NT2/D1 (cell line): ENCODE results near the gene ZNF326.

Experiments
- DNase-seq: peaks from one replicate; pipeline ENCODE4 v3.0.0-alpha.2; 2011; ENCODE audit warnings: low read depth, low spot score
- H3K27me3 ChIP-seq: 2 replicates; pipeline ENCODE4 v1.6.0; 2011; ENCODE audit warnings: mild to moderate bottlenecking; ENCODE audit not compliant: insufficient read length, insufficient read depth
- H3K36me3 ChIP-seq: 2 replicates; pipeline ENCODE4 v1.6.1; 2011; ENCODE audit warnings: mild to moderate bottlenecking, low read length, mixed read lengths; ENCODE audit not compliant: insufficient read depth, insufficient read length
- H3K4me1 ChIP-seq: 2 replicates; pipeline ENCODE4 v1.5.1; 2011; ENCODE audit not compliant: insufficient read depth, insufficient read length
- H3K4me3 ChIP-seq: 2 replicates; pipeline ENCODE4 v1.5.1; 2011; ENCODE audit warnings: low read depth; ENCODE audit not compliant: insufficient read length
- H3K9ac ChIP-seq: 2 replicates; pipeline ENCODE4 v1.6.0; 2011; ENCODE audit warnings: low read depth; ENCODE audit not compliant: insufficient read length
- H3K9me3 ChIP-seq: 2 replicates; pipeline ENCODE4 v1.5.1; 2011; ENCODE audit warnings: mild to moderate bottlenecking, low read length; ENCODE audit not compliant: insufficient read depth
- SUZ12 ChIP-seq: IDR thresholded peaks from 2 replicates; pipeline ENCODE4 v1.6.1; 2011; ENCODE audit not compliant: insufficient read length, insufficient read depth; ENCODE audit errors: extremely low read depth
- YY1 ChIP-seq: IDR thresholded peaks from 2 replicates; pipeline ENCODE4 v1.6.1; 2011; ENCODE audit not compliant: insufficient read length, insufficient read depth
- ZNF274 ChIP-seq: IDR thresholded peaks from 2 replicates; pipeline ENCODE4 v1.6.1; 2011; ENCODE audit warnings: mild to moderate bottlenecking, low read depth, low read length

ZNF326 gene

DNA sequence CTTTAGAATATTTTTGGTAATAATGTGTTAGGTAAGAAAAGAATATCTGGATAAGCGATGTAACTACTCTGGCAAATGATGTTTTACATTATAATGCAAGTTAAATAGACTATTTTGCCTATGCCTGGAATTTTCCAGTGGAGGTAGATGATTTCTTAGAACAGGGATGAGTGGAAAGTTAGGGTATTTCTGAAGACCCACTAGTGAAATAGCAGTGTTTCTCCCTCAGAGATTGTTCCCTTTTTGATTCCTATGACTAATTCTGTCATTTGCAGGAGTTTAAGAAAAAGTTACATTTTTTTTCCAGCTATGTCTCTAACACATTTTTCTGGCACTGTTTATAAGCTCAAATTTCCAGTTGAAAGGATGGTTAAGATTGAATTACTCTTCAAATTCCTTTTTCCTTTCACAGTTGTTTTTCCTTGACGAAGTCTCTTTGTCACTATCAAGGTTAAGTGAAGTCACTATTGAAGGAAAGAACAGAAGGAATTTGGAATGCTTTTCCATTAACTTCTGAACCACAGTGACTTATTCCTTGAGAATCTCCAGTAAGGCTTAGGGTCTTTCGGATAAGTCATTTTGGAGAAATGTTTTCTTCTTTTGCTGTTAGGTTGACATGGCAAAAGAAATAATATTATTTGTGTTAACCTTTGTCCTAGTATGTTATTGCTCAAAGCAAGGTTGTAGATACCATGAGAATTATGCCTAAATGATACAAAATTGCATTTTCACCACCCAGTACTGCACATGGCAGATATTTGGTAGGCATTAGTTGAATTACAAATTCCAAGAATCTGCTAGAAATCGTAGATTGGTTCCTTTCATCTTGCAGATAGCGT lies 42.9 kb upstream of the ZNF326 start:
- Histone ChIP-seq H3K36me3 (no peaks in the 10 kb centered on the region), H3K9me3 (no peaks in the 10 kb centered on the region), H3K4me1 (no peaks in the 10 kb centered on the region), H3K9ac (no peak overlapping the region), H3K27me3 (no peaks in the 10 kb centered on the region), H3K4me3 (no peak overlapping the region)
- DNase-seq = no peak
- no peak for TF ChIP-seq SUZ12
- no peak for TF ChIP-seq ZNF274
- no peak for TF ChIP-seq YY1

GRCh38 chr1:89952605-89953130 lies 42.2 kb upstream of the ZNF326 start:
- TF ChIP-seq YY1 (no peak), ZNF274 (no peak), SUZ12 (no peak)
- Histone ChIP-seq H3K4me3 (no peak overlapping the region), H3K36me3 (no peaks in the 10 kb centered on the region)

DNA sequence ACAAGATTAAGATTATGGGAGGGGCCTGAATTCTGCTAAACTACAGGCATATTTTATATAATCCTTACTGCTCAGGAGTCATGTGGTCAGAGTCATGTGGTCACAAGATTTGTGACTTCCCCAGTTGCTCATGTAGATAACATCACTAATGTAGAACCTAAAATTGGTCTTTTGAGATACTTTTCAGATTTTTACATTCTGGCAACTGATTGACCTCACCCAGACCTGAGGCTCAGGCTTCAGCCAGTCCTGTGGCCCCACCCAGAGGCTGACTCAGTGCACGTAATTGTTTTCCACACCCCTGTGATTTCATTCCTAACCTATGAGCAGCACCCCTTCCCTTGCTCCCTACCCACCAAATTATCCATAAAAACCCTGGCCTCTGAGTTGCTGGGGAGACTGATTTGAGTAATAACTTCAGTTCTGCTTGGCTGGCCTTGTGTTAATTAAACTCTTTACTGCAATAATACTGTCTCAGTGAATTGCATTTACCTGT lies 41.7 kb upstream of the ZNF326 start:
- no peaks in the 10 kb centered on the region for H3K4me1 ChIP-seq
- H3K9ac ChIP-seq = no peak overlapping the region
- no peak for DNase-seq
- no peaks in the 10 kb centered on the region for H3K9me3 ChIP-seq
- no peaks in the 10 kb centered on the region for H3K36me3 ChIP-seq
- no peaks in the 10 kb centered on the region for H3K27me3 ChIP-seq
- no peak overlapping the region for H3K4me3 ChIP-seq
- TF ChIP-seq ZNF274 = no peak
- no peak for TF ChIP-seq SUZ12
- TF ChIP-seq YY1 = no peak

More at GRCh38 chr1:89952605-89953130, 42.2 kb upstream of the ZNF326 start:
- no peaks in the 10 kb centered on the region for H3K27me3 ChIP-seq
- no peak for DNase-seq
- no peaks in the 10 kb centered on the region for H3K4me1 ChIP-seq
- H3K9me3 ChIP-seq = no peaks in the 10 kb centered on the region
- H3K9ac ChIP-seq = no peak overlapping the region

- DNase-seq = no peak
Measured at GRCh38 chr1:89953929-89954328, 41.0 kb upstream of the ZNF326 start.

GRCh38 chr1:89954401-89954800 lies 40.5 kb upstream of the ZNF326 start:
- Histone ChIP-seq H3K4me3 (no peak overlapping the region), H3K9me3 (no peaks in the 10 kb centered on the region), H3K9ac (no peak overlapping the region), H3K4me1 (no peaks in the 10 kb centered on the region), H3K36me3 (no peaks in the 10 kb centered on the region), H3K27me3 (no peaks in the 10 kb centered on the region)
- no peak for TF ChIP-seq YY1
- no peak for DNase-seq

More at GRCh38 chr1:89953929-89954328, 41.0 kb upstream of the ZNF326 start:
- Histone ChIP-seq H3K4me1 (no peaks in the 10 kb centered on the region), H3K36me3 (no peaks in the 10 kb centered on the region), H3K9me3 (no peaks in the 10 kb centered on the region), H3K27me3 (no peaks in the 10 kb centered on the region), H3K9ac (no peak overlapping the region), H3K4me3 (no peak overlapping the region)
- no peak for TF ChIP-seq YY1
- no peak for TF ChIP-seq SUZ12
- TF ChIP-seq ZNF274 = no peak

DNA sequence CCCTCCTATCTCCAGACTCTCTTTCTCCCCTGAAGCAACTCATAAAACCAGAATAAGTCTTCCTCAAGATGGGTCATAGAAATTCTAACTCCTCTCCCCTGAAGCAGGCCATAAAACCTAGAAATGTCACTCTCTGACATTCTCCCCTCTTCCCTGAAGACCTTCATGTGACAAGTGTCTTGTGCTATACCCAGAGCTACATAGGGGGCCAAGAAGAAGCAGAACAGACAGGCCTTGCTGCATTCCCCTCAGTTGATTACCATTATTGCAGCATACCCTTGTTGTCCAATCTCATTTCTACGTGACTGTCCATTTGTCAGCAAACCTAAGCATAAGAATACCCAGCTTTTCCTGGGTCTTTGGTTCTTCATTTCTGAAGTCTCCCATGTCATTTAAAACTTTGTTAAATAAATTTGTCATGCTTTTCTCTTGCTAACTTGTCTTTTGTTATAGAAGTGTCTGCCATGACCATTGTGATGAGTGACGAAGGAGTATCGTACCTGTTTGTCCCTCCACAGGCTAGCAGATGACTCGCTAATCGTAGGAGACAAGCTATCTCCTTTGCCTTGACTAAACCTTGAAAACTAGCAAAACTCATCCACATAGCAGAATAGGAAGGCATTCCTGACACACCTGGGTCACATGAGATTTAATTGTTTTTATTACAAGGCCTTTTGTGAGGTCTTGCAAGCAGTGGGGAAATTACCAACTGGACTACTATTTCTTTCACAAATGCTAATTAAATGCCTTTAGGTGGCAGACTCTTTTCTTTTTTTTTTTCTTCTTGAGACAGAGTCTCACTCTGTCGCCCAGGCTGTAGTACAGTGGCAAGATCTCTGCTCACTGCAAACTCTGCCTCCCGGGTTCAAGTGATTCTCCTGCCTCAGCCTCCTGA lies 39.4 kb upstream of the ZNF326 start:
- H3K4me3 ChIP-seq = no peak overlapping the region
- no peaks in the 10 kb centered on the region for H3K9me3 ChIP-seq
- H3K36me3 ChIP-seq = no peaks in the 10 kb centered on the region
- TF ChIP-seq SUZ12 (no peak), ZNF274 (no peak), YY1 (no peak)
- no peaks in the 10 kb centered on the region for H3K4me1 ChIP-seq
- H3K9ac ChIP-seq = no peak overlapping the region
- no peak for DNase-seq
- no peaks in the 10 kb centered on the region for H3K27me3 ChIP-seq

GRCh38 chr1:89957107-89957506 lies 37.8 kb upstream of the ZNF326 start:
- Histone ChIP-seq H3K27me3 (no peaks in the 10 kb centered on the region), H3K36me3 (no peaks in the 10 kb centered on the region), H3K9me3 (no peaks in the 10 kb centered on the region), H3K4me3 (no peak overlapping the region), H3K9ac (no peak overlapping the region), H3K4me1 (no peaks in the 10 kb centered on the region)
- TF ChIP-seq SUZ12 (no peak), YY1 (no peak), ZNF274 (no peak)
- DNase-seq = no peak
